HepG2 (cell line): ENCODE data around the gene ST8SIA3. TPM values are rescaled to one million over a fixed set of nuclear protein-coding genes. Genes with fewer than 3 reads are reported as not detected.

Experiments used
- ATAC-seq: fragments of 200-7000 bp; cut with Tn5 transposase; 3 replicates; pipeline ENCODE4 v1.9.1; 2020; ENCODE audit warnings: mild to moderate bottlenecking, moderate library complexity
- BruUV-seq: library from RNA; stranded (reverse); fragments of 400-500 nt; replicated peaks from 2 replicates; lab custom pipeline; 2021; lab: Mats Ljungman, UMichigan
- CTCF ChIA-PET: fragments of 300-600 bp; formaldehyde crosslinking; extraction: SDS; loops from one replicate; lab custom pipeline; 2021; ENCODE audit warnings: low total read pairs, inconsistent platforms, low intra/inter-chr PET ratio; lab: Yijun Ruan, JAX
- POLR2A ChIA-PET: fragments of 350-600 bp; sonication (Branson Sonifier 250); formaldehyde crosslinking; loops from one replicate; lab custom pipeline; 2020; ENCODE audit warnings: antibody characterized with exemption, inconsistent platforms; lab: Yijun Ruan, JAX
- DNase-seq: peaks from one replicate; pipeline ENCODE4 v3.0.0-alpha.2; 2015; ENCODE audit warnings: low spot score
- FAIRE-seq: peaks from 3 replicates; lab custom pipeline; 2011; peaks lifted over from hg19 to GRCh38; lab: Jason Lieb, UNC
- H2AFZ ChIP-seq: one replicate; pipeline ENCODE4 v1.6.1; 2011; ENCODE audit warnings: low read length, inconsistent platforms
- H3K27ac ChIP-seq: fragments of 300-600 bp; 3 replicates; pipeline ENCODE4 v1.8.0; 2011; ENCODE audit warnings: mixed run types, mild to moderate bottlenecking, mixed read lengths, low read length, inconsistent platforms; ENCODE audit not compliant: insufficient read depth; ENCODE audit errors: extremely low read length
- H3K27me3 ChIP-seq, 2 experiments: fragments of 200-600 bp in 1 of 2; 2 replicates in 1 of 2; 3 replicates in 1 of 2; pipeline versions ENCODE4 v1.6.0 to v1.8.0; 2011; ENCODE audit warnings: low read length in 2 of 2, mild to moderate bottlenecking in 2 of 2, moderate library complexity in 2 of 2, inconsistent platforms in 1 of 2; ENCODE audit not compliant: insufficient read depth in 2 of 2, control insufficient read depth in 1 of 2
- H3K36me3 ChIP-seq, 2 experiments: fragments of 200-600 bp in 1 of 2; replicated peaks in 1 of 2; 2 replicates in 1 of 2; 3 replicates in 1 of 2; pipeline versions ENCODE4 v1.5.1 to v1.8.0; 2011; ENCODE audit warnings: low read length in 2 of 2, inconsistent platforms in 1 of 2; ENCODE audit not compliant: insufficient read depth in 2 of 2, control insufficient read depth in 1 of 2
- H3K4me1 ChIP-seq: 2 replicates; pipeline ENCODE4 v1.5.1; 2012; ENCODE audit warnings: low read length, inconsistent platforms; ENCODE audit not compliant: insufficient read depth
- H3K4me2 ChIP-seq: 2 replicates; pipeline ENCODE4 v1.6.0; 2011; ENCODE audit warnings: low read depth, low read length, inconsistent platforms
- H3K4me3 ChIP-seq, 3 experiments: fragments of 200-600 bp in 1 of 3; sonication (generic), shearing (Covaris generic) in 1 of 3; replicated peaks in 1 of 3; 2 replicates each; pipeline ENCODE4 v1.5.1; 2011 to 2016; ENCODE audit warnings: low read length in 3 of 3, inconsistent platforms in 2 of 3, low read depth in 2 of 3, mild to moderate bottlenecking in 2 of 3, control low read depth in 1 of 3, mixed read lengths in 1 of 3; ENCODE audit not compliant: insufficient read depth in 1 of 3
- H3K79me2 ChIP-seq: one replicate; pipeline ENCODE4 v1.6.1; 2011; ENCODE audit warnings: low read length, inconsistent platforms; ENCODE audit not compliant: insufficient read depth
- H3K9ac ChIP-seq: 2 replicates; pipeline ENCODE4 v1.6.0; 2011; ENCODE audit warnings: mild to moderate bottlenecking, low read depth, low read length, inconsistent platforms; ENCODE audit not compliant: insufficient read depth
- H3K9me3 ChIP-seq: 2 replicates; pipeline ENCODE4 v1.5.1; 2012; ENCODE audit warnings: mild to moderate bottlenecking, low read length
- H4K20me1 ChIP-seq: 2 replicates; pipeline ENCODE4 v1.6.0; 2011; ENCODE audit warnings: inconsistent platforms, mild to moderate bottlenecking, low read length, moderate library complexity; ENCODE audit not compliant: insufficient read depth
- CAMTA2 ChIP-seq: sonication (generic); formaldehyde crosslinking; IDR thresholded peaks from 2 replicates; pipeline ENCODE4 v1.4.0; 2020; ENCODE audit warnings: mild to moderate bottlenecking, missing genetic modification reagents, borderline replicate concordance
- CHD2 ChIP-seq: IDR thresholded peaks from 2 replicates; pipeline ENCODE4 v1.6.1; 2011; ENCODE audit warnings: low read depth, low read length, improper control_type of control experiment
- ELF3 ChIP-seq: IDR thresholded peaks from 2 replicates; pipeline ENCODE4 v1.6.1; 2016; ENCODE audit warnings: missing genetic modification reagents, missing compliant biosample characterization
- MBNL3 ChIP-seq: fragments of 250-450 bp; sonication (Bioruptor Pico); conservative IDR thresholded peaks from 2 replicates; pipeline ENCODE4 v1.8.0; 2022; ENCODE audit warnings: mild to moderate bottlenecking, inconsistent platforms
- NFYC ChIP-seq: IDR thresholded peaks from 2 replicates; pipeline ENCODE4 v1.6.1; 2016; ENCODE audit warnings: missing genetic modification reagents, missing compliant biosample characterization
- RFXANK ChIP-seq: IDR thresholded peaks from 2 replicates; pipeline ENCODE4 v1.6.1; 2016
- SALL2 ChIP-seq: sonication (generic); formaldehyde crosslinking; IDR thresholded peaks from 2 replicates; pipeline ENCODE4 v1.8.1; 2023; ENCODE audit warnings: mild to moderate bottlenecking, missing genetic modification reagents, inconsistent platforms
- STAG1 ChIP-seq: sonication (generic); formaldehyde crosslinking; IDR thresholded peaks from 2 replicates; pipeline ENCODE4 v1.4.0; 2020; ENCODE audit warnings: missing genetic modification reagents
- ZEB1 ChIP-seq: IDR thresholded peaks from 2 replicates; pipeline ENCODE4 v1.6.1; 2012; ENCODE audit warnings: mild to moderate bottlenecking, low read depth, inconsistent platforms; ENCODE audit not compliant: insufficient replicate concordance
- ZNF552 ChIP-seq: sonication (generic); formaldehyde crosslinking; IDR thresholded peaks from 2 replicates; pipeline ENCODE4 v1.9.0; 2022; ENCODE audit warnings: missing genetic modification reagents, mild to moderate bottlenecking, borderline replicate concordance
- ZNF615 ChIP-seq: sonication (generic); formaldehyde crosslinking; IDR thresholded peaks from 2 replicates; pipeline ENCODE4 v1.5.0; 2020; ENCODE audit warnings: mild to moderate bottlenecking, missing genetic modification reagents, borderline replicate concordance
- WGBS: methylation state at CpG from one replicate; pipeline ENCODE4 v1.1.6; 2017; ENCODE audit warnings: low lambda C conversion rate; 5-methylcytosine and 5-hydroxymethylcytosine counted together
- in situ Hi-C: cut with HindIII; loops from 2 replicates; pipeline ENCODE4 v1.10.0; 2017; ENCODE audit warnings: low pct_unique_long_range_greater_than_20kb; ENCODE audit not compliant: extremely low pct_ligation_motif_present
- intact Hi-C: fragments of 100-400 bp; cut with micrococcal nuclease; formaldehyde crosslinking; loops from one replicate; pipeline ENCODE4 v1.10.0; 2022; ENCODE audit not compliant: unreplicated experiment
- polyA plus RNA-seq, 8 experiments: library from polyadenylated mRNA; depleted of rRNA in 3 of 8; stranded (reverse) in 7 of 8; unstranded in 1 of 8; fragments of >200 nt; fragmentation: Illumina TruSeq in 4 of 8; extraction: Trizol in 4 of 8; gene quantifications; 2 replicates each; pipeline versions ENCODE4 v1.2.1 to v1.2.3, GENCODE V29; 2011 to 2016; ENCODE audit warnings: low read depth in 4 of 8, missing spikeins in 1 of 8, mixed read lengths in 1 of 8; ENCODE audit not compliant: insufficient read depth in 1 of 8
- total RNA-seq, 5 experiments: library from RNA; depleted of rRNA; stranded (reverse); fragments of >200 nt; fragmentation: Illumina TruSeq; extraction: Trizol; gene quantifications; 2 replicates each; pipeline ENCODE4 v1.2.3, GENCODE V29; 2016; ENCODE audit warnings: low read depth in 1 of 5
- TF ChIP-seq, protein P1 (sequence below): sonication (generic); formaldehyde crosslinking; IDR thresholded peaks from 2 replicates; pipeline ENCODE4 v1.5.0; 2020; ENCODE audit warnings: missing genetic modification reagents

The ST8SIA3 gene
- total and polyA plus RNA-seq, 2 of the 13 experiments (the other 11 are each of a cell fraction or from before 2014, with no cell fraction given), result not detected

DNA sequence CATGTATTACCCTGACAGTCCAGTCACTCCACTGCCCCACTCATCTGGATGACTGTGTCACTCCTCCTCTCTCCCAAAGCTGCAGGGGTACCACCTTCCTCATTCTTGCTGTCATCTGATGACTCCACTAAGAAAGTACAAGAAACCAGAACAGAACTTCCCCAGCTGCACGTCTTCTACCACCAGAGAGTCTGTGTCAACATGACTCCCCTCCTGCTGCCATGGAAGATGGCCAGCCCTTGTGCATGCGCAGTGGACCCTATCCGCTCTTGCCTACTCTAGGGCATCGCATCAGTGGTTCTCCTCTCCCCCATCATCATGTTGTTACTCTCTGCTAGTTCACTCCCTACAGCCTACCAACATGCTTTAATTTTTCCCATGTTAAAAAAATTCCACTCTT lies 14.5 kb upstream of the ST8SIA3 start:
- Histone ChIP-seq H3K9me3 (no peaks in the 10 kb centered on the region), H3K79me2 (no peaks in the 10 kb centered on the region), H3K9ac (no peak overlapping the region), H2AFZ (no peak overlapping the region), H3K36me3 (no peaks in the 10 kb centered on the region), H4K20me1 (no peaks in the 10 kb centered on the region), H3K27ac (no peak overlapping the region), H3K27me3 (peaks cover 1 to 5% of the 10 kb centered on the region in 2 experiments; a peak in 2 of 5 replicates), H3K4me2 (no peak overlapping the region), H3K4me1 (no peaks in the 10 kb centered on the region), H3K4me3 (no peak overlapping the region)
- ChIA-PET CTCF (no interaction called here), POLR2A (no interaction called here)
- TF ChIP-seq SALL2 (CRISPR knock-in tag), result no peak
- no peak for TF ChIP-seq ZNF615 (CRISPR knock-in tag)
- TF ChIP-seq ZNF552, result no peak
- TF ChIP-seq ZEB1, result no peak
- TF ChIP-seq CHD2, result no peak
- TF ChIP-seq STAG1, result no peak
- TF ChIP-seq CAMTA2 (CRISPR knock-in tag), result no peak
- TF ChIP-seq NFYC (CRISPR knock-in tag), result no peak
- TF ChIP-seq MBNL3 (CRISPR knock-in tag), result no peak
- no peak for TF ChIP-seq RFXANK (CRISPR knock-in tag)
- TF ChIP-seq, protein P1, sequence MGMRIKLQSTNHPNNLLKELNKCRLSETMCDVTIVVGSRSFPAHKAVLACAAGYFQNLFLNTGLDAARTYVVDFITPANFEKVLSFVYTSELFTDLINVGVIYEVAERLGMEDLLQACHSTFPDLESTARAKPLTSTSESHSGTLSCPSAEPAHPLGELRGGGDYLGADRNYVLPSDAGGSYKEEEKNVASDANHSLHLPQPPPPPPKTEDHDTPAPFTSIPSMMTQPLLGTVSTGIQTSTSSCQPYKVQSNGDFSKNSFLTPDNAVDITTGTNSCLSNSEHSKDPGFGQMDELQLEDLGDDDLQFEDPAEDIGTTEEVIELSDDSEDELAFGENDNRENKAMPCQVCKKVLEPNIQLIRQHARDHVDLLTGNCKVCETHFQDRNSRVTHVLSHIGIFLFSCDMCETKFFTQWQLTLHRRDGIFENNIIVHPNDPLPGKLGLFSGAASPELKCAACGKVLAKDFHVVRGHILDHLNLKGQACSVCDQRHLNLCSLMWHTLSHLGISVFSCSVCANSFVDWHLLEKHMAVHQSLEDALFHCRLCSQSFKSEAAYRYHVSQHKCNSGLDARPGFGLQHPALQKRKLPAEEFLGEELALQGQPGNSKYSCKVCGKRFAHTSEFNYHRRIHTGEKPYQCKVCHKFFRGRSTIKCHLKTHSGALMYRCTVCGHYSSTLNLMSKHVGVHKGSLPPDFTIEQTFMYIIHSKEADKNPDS (CRISPR knock-in tag), result no peak
- no peak for TF ChIP-seq ELF3
- no peak for DNase-seq
- FAIRE-seq, result no peak
- 40% methylated on average over 4 of the region's 4 CpGs for WGBS
- no peak for ATAC-seq
- intact Hi-C loops (no loop called here), in situ Hi-C loops (no loop called here)
- no TSS peak for BruUV-seq
